HepG2 (cell line): Measurements from ENCODE around the gene POLA2. TPM values are rescaled to one million over a fixed set of nuclear protein-coding genes. Genes with fewer than 3 reads are reported as not detected.

Experiments
- ATAC-seq: fragments of 200-7000 bp; cut with Tn5 transposase; 3 replicates; pipeline ENCODE4 v1.9.1; 2020; ENCODE audit warnings: mild to moderate bottlenecking, moderate library complexity
- BruUV-seq: library from RNA; stranded (reverse); fragments of 400-500 nt; replicated peaks from 2 replicates; lab custom pipeline; 2021; lab: Mats Ljungman, UMichigan
- CTCF ChIA-PET: fragments of 300-600 bp; formaldehyde crosslinking; extraction: SDS; loops from one replicate; lab custom pipeline; 2021; ENCODE audit warnings: low total read pairs, inconsistent platforms, low intra/inter-chr PET ratio; lab: Yijun Ruan, JAX
- POLR2A ChIA-PET: fragments of 350-600 bp; sonication (Branson Sonifier 250); formaldehyde crosslinking; loops from one replicate; lab custom pipeline; 2020; ENCODE audit warnings: antibody characterized with exemption, inconsistent platforms; lab: Yijun Ruan, JAX
- DNase-seq: peaks from one replicate; pipeline ENCODE4 v3.0.0-alpha.2; 2015; ENCODE audit warnings: low spot score
- FAIRE-seq: peaks from 3 replicates; lab custom pipeline; 2011; peaks lifted over from hg19 to GRCh38; lab: Jason Lieb, UNC
- H2AFZ ChIP-seq: one replicate; pipeline ENCODE4 v1.6.1; 2011; ENCODE audit warnings: low read length, inconsistent platforms
- H3K27ac ChIP-seq: fragments of 300-600 bp; 3 replicates; pipeline ENCODE4 v1.8.0; 2011; ENCODE audit warnings: mixed run types, mild to moderate bottlenecking, mixed read lengths, low read length, inconsistent platforms; ENCODE audit not compliant: insufficient read depth; ENCODE audit errors: extremely low read length
- H3K27me3 ChIP-seq, 2 experiments: fragments of 200-600 bp in 1 of 2; 2 replicates in 1 of 2; 3 replicates in 1 of 2; pipeline versions ENCODE4 v1.6.0 to v1.8.0; 2011; ENCODE audit warnings: low read length in 2 of 2, mild to moderate bottlenecking in 2 of 2, moderate library complexity in 2 of 2, inconsistent platforms in 1 of 2; ENCODE audit not compliant: insufficient read depth in 2 of 2, control insufficient read depth in 1 of 2
- H3K36me3 ChIP-seq, 2 experiments: fragments of 200-600 bp in 1 of 2; replicated peaks in 1 of 2; 2 replicates in 1 of 2; 3 replicates in 1 of 2; pipeline versions ENCODE4 v1.5.1 to v1.8.0; 2011; ENCODE audit warnings: low read length in 2 of 2, inconsistent platforms in 1 of 2; ENCODE audit not compliant: insufficient read depth in 2 of 2, control insufficient read depth in 1 of 2
- H3K4me1 ChIP-seq: 2 replicates; pipeline ENCODE4 v1.5.1; 2012; ENCODE audit warnings: low read length, inconsistent platforms; ENCODE audit not compliant: insufficient read depth
- H3K4me2 ChIP-seq: 2 replicates; pipeline ENCODE4 v1.6.0; 2011; ENCODE audit warnings: low read depth, low read length, inconsistent platforms
- H3K4me3 ChIP-seq, 3 experiments: fragments of 200-600 bp in 1 of 3; sonication (generic), shearing (Covaris generic) in 1 of 3; replicated peaks in 1 of 3; 2 replicates each; pipeline ENCODE4 v1.5.1; 2011 to 2016; ENCODE audit warnings: low read length in 3 of 3, inconsistent platforms in 2 of 3, low read depth in 2 of 3, mild to moderate bottlenecking in 2 of 3, control low read depth in 1 of 3, mixed read lengths in 1 of 3; ENCODE audit not compliant: insufficient read depth in 1 of 3
- H3K79me2 ChIP-seq: one replicate; pipeline ENCODE4 v1.6.1; 2011; ENCODE audit warnings: low read length, inconsistent platforms; ENCODE audit not compliant: insufficient read depth
- H3K9ac ChIP-seq: 2 replicates; pipeline ENCODE4 v1.6.0; 2011; ENCODE audit warnings: mild to moderate bottlenecking, low read depth, low read length, inconsistent platforms; ENCODE audit not compliant: insufficient read depth
- H3K9me3 ChIP-seq: 2 replicates; pipeline ENCODE4 v1.5.1; 2012; ENCODE audit warnings: mild to moderate bottlenecking, low read length
- H4K20me1 ChIP-seq: 2 replicates; pipeline ENCODE4 v1.6.0; 2011; ENCODE audit warnings: inconsistent platforms, mild to moderate bottlenecking, low read length, moderate library complexity; ENCODE audit not compliant: insufficient read depth
- MYC ChIP-seq: sonication (generic); formaldehyde crosslinking; IDR thresholded peaks from 2 replicates; pipeline ENCODE4 v1.9.0; 2021; ENCODE audit warnings: missing genetic modification reagents, borderline replicate concordance
- RELA ChIP-seq: sonication (generic); formaldehyde crosslinking; IDR thresholded peaks from 2 replicates; pipeline ENCODE4 v1.4.0; 2020; ENCODE audit warnings: missing genetic modification reagents
- SP2 ChIP-seq: sonication (generic); formaldehyde crosslinking; IDR thresholded peaks from 2 replicates; pipeline ENCODE4 v1.5.1; 2020; ENCODE audit warnings: mild to moderate bottlenecking, missing genetic modification reagents
- ZFY ChIP-seq: sonication (generic); formaldehyde crosslinking; IDR thresholded peaks from 2 replicates; pipeline ENCODE4 v1.4.0; 2020; ENCODE audit warnings: missing genetic modification reagents
- ZNF224 ChIP-seq: sonication (generic); formaldehyde crosslinking; IDR thresholded peaks from 2 replicates; pipeline ENCODE4 v1.5.0; 2020; ENCODE audit warnings: mild to moderate bottlenecking, missing genetic modification reagents
- ZNF883 ChIP-seq: sonication (generic); formaldehyde crosslinking; IDR thresholded peaks from 2 replicates; pipeline ENCODE4 v1.5.1; 2020; ENCODE audit warnings: mild to moderate bottlenecking, missing genetic modification reagents; ENCODE audit errors: not compliant biosample characterization
- ZSCAN9 ChIP-seq: IDR thresholded peaks from 2 replicates; pipeline ENCODE4 v1.6.1; 2016; ENCODE audit warnings: borderline replicate concordance
- WGBS: methylation state at CpG from one replicate; pipeline ENCODE4 v1.1.6; 2017; ENCODE audit warnings: low lambda C conversion rate; 5-methylcytosine and 5-hydroxymethylcytosine counted together
- in situ Hi-C: cut with HindIII; loops from 2 replicates; pipeline ENCODE4 v1.10.0; 2017; ENCODE audit warnings: low pct_unique_long_range_greater_than_20kb; ENCODE audit not compliant: extremely low pct_ligation_motif_present
- intact Hi-C: fragments of 100-400 bp; cut with micrococcal nuclease; formaldehyde crosslinking; loops from one replicate; pipeline ENCODE4 v1.10.0; 2022; ENCODE audit not compliant: unreplicated experiment
- polyA plus RNA-seq, 8 experiments: library from polyadenylated mRNA; depleted of rRNA in 3 of 8; stranded (reverse) in 7 of 8; unstranded in 1 of 8; fragments of >200 nt; fragmentation: Illumina TruSeq in 4 of 8; extraction: Trizol in 4 of 8; gene quantifications; 2 replicates each; pipeline versions ENCODE4 v1.2.1 to v1.2.3, GENCODE V29; 2011 to 2016; ENCODE audit warnings: low read depth in 4 of 8, missing spikeins in 1 of 8, mixed read lengths in 1 of 8; ENCODE audit not compliant: insufficient read depth in 1 of 8
- total RNA-seq, 5 experiments: library from RNA; depleted of rRNA; stranded (reverse); fragments of >200 nt; fragmentation: Illumina TruSeq; extraction: Trizol; gene quantifications; 2 replicates each; pipeline ENCODE4 v1.2.3, GENCODE V29; 2016; ENCODE audit warnings: low read depth in 1 of 5
- TF ChIP-seq, protein P1 (sequence below): sonication (generic); formaldehyde crosslinking; conservative IDR thresholded peaks from 2 replicates; pipeline ENCODE4 v1.4.0; 2020; ENCODE audit warnings: missing genetic modification reagents
- TF ChIP-seq, protein P2 (sequence below): sonication (generic); formaldehyde crosslinking; IDR thresholded peaks from 2 replicates; pipeline ENCODE4 v1.9.0; 2021; ENCODE audit warnings: mild to moderate bottlenecking, missing genetic modification reagents
- TF ChIP-seq, protein P3 (sequence below): sonication (generic); formaldehyde crosslinking; IDR thresholded peaks from 2 replicates; pipeline ENCODE4 v1.8.0; 2022; ENCODE audit warnings: mild to moderate bottlenecking, missing genetic modification reagents; ENCODE audit not compliant: insufficient replicate concordance

POLA2 gene
- total and polyA plus RNA-seq, 2 of the 13 experiments (the other 11 are each of a cell fraction or from before 2014, with no cell fraction given): 9.7 to 15.6 TPM

- BruUV-seq: no TSS peak
- intact Hi-C loops: no loop called here
These were observed 67.7 kb downstream of the POLA2 start for GRCh38 chr11:65329478-65329877.

GRCh38 chr11:65329944-65330403 is 68.2 kb downstream of the POLA2 start:
- peak overlapping the region; percentile 20 to 41 (median 22); a peak in 2 of 6 replicates for H3K4me3 ChIP-seq
- H3K9me3 ChIP-seq: no peaks in the 10 kb centered on the region
- peak overlapping the region; percentile 24 for H2AFZ ChIP-seq
- FAIRE-seq (peak; percentile 40), ATAC-seq (peak; percentile 60), DNase-seq (peak; percentile 86)
- no peaks in the 10 kb centered on the region; a peak in 1 of 5 replicates for H3K27me3 ChIP-seq
- H3K4me2 ChIP-seq: peak overlapping the region; percentile 74
- no peak overlapping the region for H3K27ac ChIP-seq
- ChIA-PET CTCF (interaction anchor here (1.0 to 2.6 kb wide), 4 partner anchors 13 to 126 kb away, joined by 3 to 53 read pairs (median 7); partner anchors contain the start of gene CDC42EP2), POLR2A (interaction anchor here (0.6 to 7.3 kb wide), 8 partner anchors 9 to 170 kb away, joined by 3 to 87 read pairs (median 4); partner anchors contain the start of genes CDC42EP2 and POLA2)
- in situ Hi-C loops (no loop called here), intact Hi-C loops (loop anchor here (1.0 kb wide), 2 partner anchors 15 to 55 kb away; no protein-coding TSS in a partner anchor)
- peaks cover 13% of the 10 kb centered on the region for H3K79me2 ChIP-seq
- H3K36me3 ChIP-seq: no peaks in the 10 kb centered on the region
- peak overlapping the region; percentile 47 for H3K9ac ChIP-seq
- BruUV-seq: no TSS peak
- 1% methylated on average over 13 of the region's 13 CpGs for WGBS
- no peaks in the 10 kb centered on the region for H4K20me1 ChIP-seq
- peaks cover 19% of the 10 kb centered on the region for H3K4me1 ChIP-seq
- TF ChIP-seq, protein P1, sequence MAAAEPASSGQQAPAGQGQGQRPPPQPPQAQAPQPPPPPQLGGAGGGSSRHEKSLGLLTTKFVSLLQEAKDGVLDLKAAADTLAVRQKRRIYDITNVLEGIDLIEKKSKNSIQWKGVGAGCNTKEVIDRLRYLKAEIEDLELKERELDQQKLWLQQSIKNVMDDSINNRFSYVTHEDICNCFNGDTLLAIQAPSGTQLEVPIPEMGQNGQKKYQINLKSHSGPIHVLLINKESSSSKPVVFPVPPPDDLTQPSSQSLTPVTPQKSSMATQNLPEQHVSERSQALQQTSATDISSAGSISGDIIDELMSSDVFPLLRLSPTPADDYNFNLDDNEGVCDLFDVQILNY (CRISPR knock-in tag): no peak
- no peak for TF ChIP-seq ZNF224 (CRISPR knock-in tag)
- TF ChIP-seq, protein P2, sequence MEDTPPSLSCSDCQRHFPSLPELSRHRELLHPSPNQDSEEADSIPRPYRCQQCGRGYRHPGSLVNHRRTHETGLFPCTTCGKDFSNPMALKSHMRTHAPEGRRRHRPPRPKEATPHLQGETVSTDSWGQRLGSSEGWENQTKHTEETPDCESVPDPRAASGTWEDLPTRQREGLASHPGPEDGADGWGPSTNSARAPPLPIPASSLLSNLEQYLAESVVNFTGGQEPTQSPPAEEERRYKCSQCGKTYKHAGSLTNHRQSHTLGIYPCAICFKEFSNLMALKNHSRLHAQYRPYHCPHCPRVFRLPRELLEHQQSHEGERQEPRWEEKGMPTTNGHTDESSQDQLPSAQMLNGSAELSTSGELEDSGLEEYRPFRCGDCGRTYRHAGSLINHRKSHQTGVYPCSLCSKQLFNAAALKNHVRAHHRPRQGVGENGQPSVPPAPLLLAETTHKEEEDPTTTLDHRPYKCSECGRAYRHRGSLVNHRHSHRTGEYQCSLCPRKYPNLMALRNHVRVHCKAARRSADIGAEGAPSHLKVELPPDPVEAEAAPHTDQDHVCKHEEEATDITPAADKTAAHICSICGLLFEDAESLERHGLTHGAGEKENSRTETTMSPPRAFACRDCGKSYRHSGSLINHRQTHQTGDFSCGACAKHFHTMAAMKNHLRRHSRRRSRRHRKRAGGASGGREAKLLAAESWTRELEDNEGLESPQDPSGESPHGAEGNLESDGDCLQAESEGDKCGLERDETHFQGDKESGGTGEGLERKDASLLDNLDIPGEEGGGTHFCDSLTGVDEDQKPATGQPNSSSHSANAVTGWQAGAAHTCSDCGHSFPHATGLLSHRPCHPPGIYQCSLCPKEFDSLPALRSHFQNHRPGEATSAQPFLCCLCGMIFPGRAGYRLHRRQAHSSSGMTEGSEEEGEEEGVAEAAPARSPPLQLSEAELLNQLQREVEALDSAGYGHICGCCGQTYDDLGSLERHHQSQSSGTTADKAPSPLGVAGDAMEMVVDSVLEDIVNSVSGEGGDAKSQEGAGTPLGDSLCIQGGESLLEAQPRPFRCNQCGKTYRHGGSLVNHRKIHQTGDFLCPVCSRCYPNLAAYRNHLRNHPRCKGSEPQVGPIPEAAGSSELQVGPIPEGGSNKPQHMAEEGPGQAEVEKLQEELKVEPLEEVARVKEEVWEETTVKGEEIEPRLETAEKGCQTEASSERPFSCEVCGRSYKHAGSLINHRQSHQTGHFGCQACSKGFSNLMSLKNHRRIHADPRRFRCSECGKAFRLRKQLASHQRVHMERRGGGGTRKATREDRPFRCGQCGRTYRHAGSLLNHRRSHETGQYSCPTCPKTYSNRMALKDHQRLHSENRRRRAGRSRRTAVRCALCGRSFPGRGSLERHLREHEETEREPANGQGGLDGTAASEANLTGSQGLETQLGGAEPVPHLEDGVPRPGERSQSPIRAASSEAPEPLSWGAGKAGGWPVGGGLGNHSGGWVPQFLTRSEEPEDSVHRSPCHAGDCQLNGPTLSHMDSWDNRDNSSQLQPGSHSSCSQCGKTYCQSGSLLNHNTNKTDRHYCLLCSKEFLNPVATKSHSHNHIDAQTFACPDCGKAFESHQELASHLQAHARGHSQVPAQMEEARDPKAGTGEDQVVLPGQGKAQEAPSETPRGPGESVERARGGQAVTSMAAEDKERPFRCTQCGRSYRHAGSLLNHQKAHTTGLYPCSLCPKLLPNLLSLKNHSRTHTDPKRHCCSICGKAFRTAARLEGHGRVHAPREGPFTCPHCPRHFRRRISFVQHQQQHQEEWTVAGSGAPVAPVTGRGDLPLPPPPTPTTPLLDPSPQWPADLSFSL (CRISPR knock-in tag): no peak

More at GRCh38 chr11:65329478-65329877, 67.7 kb downstream of the POLA2 start:
- Histone ChIP-seq H3K4me3 (peak overlapping the region; percentile 20 to 41 (median 22); a peak in 2 of 6 replicates), H2AFZ (peak overlapping the region; percentile 24), H3K27me3 (no peaks in the 10 kb centered on the region; a peak in 1 of 5 replicates), H4K20me1 (no peaks in the 10 kb centered on the region), H3K4me1 (peaks cover 17% of the 10 kb centered on the region), H3K9ac (peak overlapping the region; percentile 47), H3K36me3 (no peaks in the 10 kb centered on the region)
- DNase-seq (no peak), ATAC-seq (no peak), FAIRE-seq (no peak)
- POLR2A ChIA-PET: interaction anchor here (0.6 to 7.3 kb wide), 9 partner anchors 11 to 304 kb away, joined by 3 to 87 read pairs (median 4); partner anchors contain the start of genes CDC42EP2 and POLA2
- CTCF ChIA-PET: interaction anchor here (1.1 to 2.6 kb wide), 3 partner anchors 14 to 125 kb away, joined by 4 to 53 read pairs (median 10); partner anchors contain the start of gene CDC42EP2
- in situ Hi-C loops: no loop called here
- TF ChIP-seq, protein P3, sequence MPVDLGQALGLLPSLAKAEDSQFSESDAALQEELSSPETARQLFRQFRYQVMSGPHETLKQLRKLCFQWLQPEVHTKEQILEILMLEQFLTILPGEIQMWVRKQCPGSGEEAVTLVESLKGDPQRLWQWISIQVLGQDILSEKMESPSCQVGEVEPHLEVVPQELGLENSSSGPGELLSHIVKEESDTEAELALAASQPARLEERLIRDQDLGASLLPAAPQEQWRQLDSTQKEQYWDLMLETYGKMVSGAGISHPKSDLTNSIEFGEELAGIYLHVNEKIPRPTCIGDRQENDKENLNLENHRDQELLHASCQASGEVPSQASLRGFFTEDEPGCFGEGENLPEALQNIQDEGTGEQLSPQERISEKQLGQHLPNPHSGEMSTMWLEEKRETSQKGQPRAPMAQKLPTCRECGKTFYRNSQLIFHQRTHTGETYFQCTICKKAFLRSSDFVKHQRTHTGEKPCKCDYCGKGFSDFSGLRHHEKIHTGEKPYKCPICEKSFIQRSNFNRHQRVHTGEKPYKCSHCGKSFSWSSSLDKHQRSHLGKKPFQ (CRISPR knock-in tag): no peak
- TF ChIP-seq ZNF883 (no peak), ZFY (CRISPR knock-in tag) (0 out of 2 replicates have a peak, but pooled peaks have one; percentile 2), SP2 (no peak), MYC (CRISPR knock-in tag) (no peak), ZSCAN9 (CRISPR knock-in tag) (0 out of 2 replicates have a peak, but pooled peaks have one; percentile 8), RELA (CRISPR knock-in tag) (no peak)
- TF ChIP-seq, all 625 proteins: peak for 2
- peak overlapping the region; percentile 74 for H3K4me2 ChIP-seq
- H3K79me2 ChIP-seq: peaks cover 8% of the 10 kb centered on the region
- no peak overlapping the region for H3K27ac ChIP-seq
- WGBS: 31% methylated on average over 2 of the region's 2 CpGs
- no peaks in the 10 kb centered on the region for H3K9me3 ChIP-seq
